Small intestine (tissue), 7 donors: ENCODE measurements around the gene FBXO28. TPM values are rescaled to one million over a fixed set of nuclear protein-coding genes. Genes with fewer than 3 reads are reported as not detected.
"Not testable (repeated sequence)": the region's sequence is repeated elsewhere in the genome, so short reads cannot be mapped to it uniquely, and the experiment has no call there.

Experiments used
- DNase-seq, 2 donors: peaks; one replicate each; pipeline versions ENCODE4 v3.0.0 to v3.0.0-alpha.2; 2013
- FAIRE-seq: peaks from 2 replicates; lab custom pipeline; 2012; peaks lifted over from hg19 to GRCh38; lab: Jason Lieb, UNC
- H3K27ac ChIP-seq, 3 donors: one replicate each; pipeline ENCODE4 v1.5.1; 2013; ENCODE audit warnings: low read length in 2 of 3, mild to moderate bottlenecking in 2 of 3, control low read depth in 1 of 3, inconsistent platforms in 1 of 3, low read depth in 1 of 3, moderate library complexity in 1 of 3
- H3K27me3 ChIP-seq, 3 donors: one replicate each; pipeline ENCODE4 v1.6.1; 2013; ENCODE audit warnings: low read length in 3 of 3, inconsistent platforms in 1 of 3; ENCODE audit not compliant: control insufficient read depth in 3 of 3, insufficient read depth in 3 of 3
- H3K36me3 ChIP-seq, 3 donors: one replicate each; pipeline ENCODE4 v1.6.1; 2013; ENCODE audit warnings: low read length in 3 of 3, inconsistent platforms in 1 of 3, low read depth in 1 of 3, mild to moderate bottlenecking in 1 of 3, moderate library complexity in 1 of 3; ENCODE audit not compliant: control insufficient read depth in 3 of 3, insufficient read depth in 2 of 3
- H3K4me1 ChIP-seq, 3 donors: one replicate each; pipeline ENCODE4 v1.6.1; 2013; ENCODE audit warnings: low read length in 2 of 3, inconsistent platforms in 1 of 3, low read depth in 1 of 3, mild to moderate bottlenecking in 1 of 3, moderate library complexity in 1 of 3; ENCODE audit not compliant: control insufficient read depth in 3 of 3, insufficient read depth in 2 of 3
- H3K4me3 ChIP-seq, 3 donors: one replicate each; pipeline ENCODE4 v1.5.1; 2013; ENCODE audit warnings: low read length in 3 of 3, control low read depth in 1 of 3, inconsistent platforms in 1 of 3, low read depth in 1 of 3, mild to moderate bottlenecking in 1 of 3, moderate library complexity in 1 of 3
- H3K9me3 ChIP-seq, 2 donors: one replicate each; pipeline ENCODE4 v1.6.1; 2013; ENCODE audit warnings: low read depth in 1 of 2, low read length in 1 of 2; ENCODE audit not compliant: control insufficient read depth in 2 of 2, insufficient read depth in 1 of 2
- WGBS, 3 donors: extraction: QIAGEN DNeasy Blood & Tissue Kit; methylation state at CpG; one replicate each; pipeline ENCODE4 v1.1.7; 2013; 5-methylcytosine and 5-hydroxymethylcytosine counted together
- polyA plus RNA-seq, 4 donors: library from polyadenylated mRNA; stranded (reverse) in 3 of 4; unstranded in 1 of 4; fragments of 200-250 nt in 3 of 4; fragments of 120-200 nt in 1 of 4; gene quantifications; one replicate each; pipeline versions ENCODE4 v1.2.1 to v1.2.3, GENCODE V29; 2013
- donor health status: healthy with polysubstance abuse.
- donor health status: control.
- donor health status: control.
- donor health status: Bipolar disorder and iron deficiency.
- donor health status: healthy.

Gene FBXO28
- polyA plus RNA-seq, 4 donors = 7.8 to 26.8 (median 9.4) TPM

DNA sequence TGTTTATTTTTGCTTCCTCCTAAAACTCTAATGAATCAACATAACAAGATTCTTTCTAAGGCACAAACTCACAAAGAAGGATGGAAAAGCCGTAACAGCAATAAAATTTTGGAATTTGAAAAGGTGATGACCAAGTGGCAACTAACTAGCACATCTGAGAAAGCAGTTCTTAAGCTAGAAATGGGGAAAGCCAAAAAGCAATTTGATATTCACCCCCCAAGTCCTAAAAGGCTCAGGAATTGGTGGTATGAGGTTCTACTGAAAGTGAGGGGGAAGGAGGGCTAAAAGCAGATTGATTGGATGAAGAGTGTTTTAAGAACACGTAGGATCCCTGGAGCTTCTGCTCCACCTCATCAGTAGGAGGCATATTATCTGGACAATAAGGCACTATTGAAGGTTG, 43.4 kb upstream of the FBXO28 start:
- Histone ChIP-seq H3K27ac (no peak overlapping the region), H3K9me3 (no peaks in the 10 kb centered on the region), H3K27me3 (peaks cover 0 to 3% (median 0%) of the 10 kb centered on the region in 3 donors), H3K4me3 (no peak overlapping the region), H3K36me3 (no peaks in the 10 kb centered on the region), H3K4me1 (peaks cover 0 to 11% (median 2%) of the 10 kb centered on the region in 3 donors)
- 78 to 94% (median 80%) methylated on average over 2 of the region's 2 CpGs for WGBS, 3 donors
- FAIRE-seq (no peak), DNase-seq (no peak)

DNA sequence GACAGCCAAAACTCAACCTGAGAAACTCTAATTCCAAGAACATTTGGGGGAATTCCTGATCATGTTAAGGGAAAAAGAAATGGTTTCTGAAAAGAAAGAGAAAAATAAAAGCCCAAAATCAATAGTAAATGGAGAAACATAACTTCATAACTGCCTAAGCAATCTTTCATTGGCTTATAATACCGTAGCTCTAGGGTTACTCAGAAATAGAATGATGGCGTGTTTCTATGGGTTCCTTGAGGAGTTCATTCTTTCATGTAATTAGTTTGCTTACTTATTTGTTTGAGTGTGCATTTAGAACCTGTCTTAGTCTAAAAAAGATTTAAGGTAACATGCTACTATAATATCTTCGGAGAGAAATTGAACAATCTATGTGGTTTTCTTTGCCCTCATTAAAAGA, 37.5 kb upstream of the FBXO28 start:
- H3K4me3 ChIP-seq = no peak overlapping the region
- WGBS, 3 donors = 69 to 81% (median 73%) methylated on average over 3 of the region's 3 CpGs
- no peaks in the 10 kb centered on the region for H3K4me1 ChIP-seq
- no peaks in the 10 kb centered on the region for H3K9me3 ChIP-seq
- DNase-seq = no peak
- no peak overlapping the region for H3K27ac ChIP-seq
- peaks cover 0 to 4% (median 0%) of the 10 kb centered on the region in 3 donors for H3K27me3 ChIP-seq
- FAIRE-seq = no peak
- no peaks in the 10 kb centered on the region for H3K36me3 ChIP-seq

- H3K4me3 ChIP-seq, DNase-seq, FAIRE-seq, H3K9me3 ChIP-seq, H3K4me1 ChIP-seq, H3K27ac ChIP-seq, H3K27me3 ChIP-seq, H3K36me3 ChIP-seq: not testable (repeated sequence)
- 39 to 71% (median 59%) methylated on average over 9 of the region's 9 CpGs for WGBS, 3 donors
Observed at GRCh38 chr1:224079644-224080043, 34.3 kb upstream of the FBXO28 start.

- Histone ChIP-seq H3K4me3 (no peak overlapping the region), H3K27ac (no peak overlapping the region), H3K9me3 (no peaks in the 10 kb centered on the region), H3K27me3 (peaks cover 0 to 3% (median 0%) of the 10 kb centered on the region in 3 donors), H3K36me3 (no peaks in the 10 kb centered on the region), H3K4me1 (no peaks in the 10 kb centered on the region)
- 68 to 79% (median 70%) methylated on average over 9 of the region's 9 CpGs for WGBS, 3 donors
- DNase-seq (no peak), FAIRE-seq (no peak)
Observed at GRCh38 chr1:224080115-224080774, 33.7 kb upstream of the FBXO28 start.

GRCh38 chr1:224081604-224082003, 32.3 kb upstream of the FBXO28 start:
- H3K27me3 ChIP-seq = peaks cover 0 to 2% (median 0%) of the 10 kb centered on the region in 3 donors
- H3K4me3 ChIP-seq = no peak overlapping the region
- 83 to 92% (median 86%) methylated on average over 2 of the region's 2 CpGs for WGBS, 3 donors
- H3K4me1 ChIP-seq = no peaks in the 10 kb centered on the region
- no peaks in the 10 kb centered on the region for H3K36me3 ChIP-seq
- no peak overlapping the region for H3K27ac ChIP-seq
- FAIRE-seq (no peak), DNase-seq (no peak)
- H3K9me3 ChIP-seq = no peaks in the 10 kb centered on the region

GRCh38 chr1:224082146-224082545, 31.8 kb upstream of the FBXO28 start:
- H3K36me3 ChIP-seq = no peaks in the 10 kb centered on the region
- no peak overlapping the region for H3K4me3 ChIP-seq
- DNase-seq (no peak), FAIRE-seq (no peak)
- WGBS, 3 donors = 64 to 80% (median 75%) methylated on average over 4 of the region's 4 CpGs
- peaks cover 0 to 2% (median 0%) of the 10 kb centered on the region in 3 donors for H3K27me3 ChIP-seq
- no peaks in the 10 kb centered on the region for H3K9me3 ChIP-seq
- no peak overlapping the region for H3K27ac ChIP-seq
- H3K4me1 ChIP-seq = no peaks in the 10 kb centered on the region

- no peak for FAIRE-seq
- Histone ChIP-seq H3K4me1 (no peaks in the 10 kb centered on the region), H3K27me3 (no peaks in the 10 kb centered on the region), H3K27ac (no peak overlapping the region), H3K36me3 (no peaks in the 10 kb centered on the region), H3K9me3 (no peaks in the 10 kb centered on the region), H3K4me3 (no peak overlapping the region)
- 66 to 71% (median 69%) methylated on average over 4 of the region's 4 CpGs for WGBS, 3 donors
- no peak for DNase-seq
Observed at GRCh38 chr1:224084867-224085266, 29.0 kb upstream of the FBXO28 start.

DNA sequence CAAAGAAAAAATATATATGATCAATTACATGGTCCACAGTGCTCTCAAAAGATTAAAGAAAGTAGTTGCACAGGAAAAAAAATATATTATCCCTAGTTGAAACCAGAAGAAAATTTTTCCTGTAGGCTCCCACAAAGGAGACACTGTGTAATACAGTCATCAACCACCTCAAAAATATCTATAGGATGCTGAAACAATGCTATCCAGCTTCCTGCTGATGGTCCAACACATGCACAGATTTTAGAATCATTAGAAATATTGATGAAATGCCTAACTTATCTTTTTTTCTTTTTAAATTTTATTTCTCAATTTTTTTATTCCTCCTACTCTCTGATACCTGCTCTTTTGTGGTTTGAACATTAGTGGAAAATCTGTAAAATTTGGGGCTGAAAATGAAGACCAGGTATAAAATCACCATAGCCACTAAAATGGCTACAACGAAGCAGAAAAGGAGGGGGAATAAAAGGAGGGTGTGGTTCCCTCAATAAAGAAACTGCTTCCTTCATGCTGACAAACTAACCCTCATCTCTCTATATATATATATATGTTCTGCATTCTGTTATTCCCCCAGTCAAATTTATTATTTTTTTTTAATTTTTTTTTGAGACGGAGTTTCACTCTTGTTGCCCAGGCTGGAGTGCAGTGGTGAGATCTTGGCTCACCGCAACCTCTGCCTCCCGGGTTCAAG, 28.3 kb upstream of the FBXO28 start:
- 82 to 87% (median 87%) methylated on average over 4 of the region's 4 CpGs for WGBS, 3 donors
- FAIRE-seq = no peak

More for the DNA sequence above, 28.3 kb upstream of the FBXO28 start:
- no peak for DNase-seq
- H3K27me3 ChIP-seq = no peaks in the 10 kb centered on the region
- no peaks in the 10 kb centered on the region for H3K9me3 ChIP-seq
- H3K27ac ChIP-seq = no peak overlapping the region
- H3K36me3 ChIP-seq = no peaks in the 10 kb centered on the region
- H3K4me3 ChIP-seq = no peak overlapping the region
- H3K4me1 ChIP-seq = no peaks in the 10 kb centered on the region
